Esophagus muscularis mucosa (tissue), 4 donors: ENCODE measurements around the gene MED13L. TPM values are rescaled to one million over a fixed set of nuclear protein-coding genes. Genes with fewer than 3 reads are reported as not detected.

ENCODE experiments used
- DNase-seq: peaks from one replicate; pipeline ENCODE4 v3.0.0-alpha.2; 2017; ENCODE audit errors: extremely low spot score
- H3K27ac ChIP-seq, 4 donors: fragments of 200-600 bp; sonication (generic); replicated peaks in 1 of 4; 1 replicate in 3 of 4; 2 replicates in 1 of 4; pipeline ENCODE4 v1.5.1; 2016 to 2019; ENCODE audit warnings: mild to moderate bottlenecking in 1 of 4
- H3K27me3 ChIP-seq, 4 donors: fragments of 200-600 bp; sonication (generic); one replicate each; pipeline versions ENCODE4 v1.5.1 to v1.6.0; 2016 to 2019
- H3K36me3 ChIP-seq, 4 donors: fragments of 200-600 bp; sonication (generic); one replicate each; pipeline ENCODE4 v1.5.1; 2016 to 2019
- H3K4me1 ChIP-seq, 4 donors: fragments of 200-600 bp; sonication (generic); one replicate each; pipeline ENCODE4 v1.5.1; 2016 to 2019
- H3K4me3 ChIP-seq, 4 donors: fragments of 200-600 bp; sonication (generic); 1 replicate in 2 of 4; 2 replicates in 2 of 4; pipeline ENCODE4 v1.5.1; 2016 to 2019; ENCODE audit warnings: mild to moderate bottlenecking in 4 of 4, moderate library complexity in 1 of 4
- H3K9me3 ChIP-seq, 4 donors: fragments of 200-600 bp; sonication (generic); 1 replicate in 3 of 4; 2 replicates in 1 of 4; pipeline ENCODE4 v1.5.1; 2016 to 2019
- EP300 ChIP-seq: sonication (generic); formaldehyde crosslinking; IDR thresholded peaks from one replicate; pipeline ENCODE4 v1.6.1; 2017; ENCODE audit warnings: antibody characterized with exemption
- POLR2A ChIP-seq: fragments of 450-650 bp; IDR thresholded peaks from one replicate; pipeline ENCODE4 v1.6.1; 2017; ENCODE audit warnings: antibody characterized with exemption, moderate library complexity, mild to moderate bottlenecking, low read depth
- POLR2AphosphoS5 ChIP-seq, 2 donors: sonication (generic); formaldehyde crosslinking; IDR thresholded peaks; one replicate each; pipeline ENCODE4 v1.6.1; 2017; ENCODE audit warnings: antibody characterized with exemption in 2 of 2
- WGBS: methylation state at CpG from one replicate; pipeline ENCODE4 v1.1.5; 2018; 5-methylcytosine and 5-hydroxymethylcytosine counted together
- intact Hi-C: fragments of 100-400 bp; cut with DNase I; formaldehyde crosslinking; loops from one replicate; pipeline ENCODE4 v1.15.1; 2023
- total RNA-seq, 4 donors: library from RNA; depleted of rRNA; stranded (reverse); fragments of >200 nt; gene quantifications; one replicate each; pipeline versions ENCODE4 v1.1.0 to v1.2.1, GENCODE V29; 2016
- TF ChIP-seq, protein P1 (sequence below), 3 experiments: fragments of 200-600 bp in 2 of 3; fragments of 450-650 bp in 1 of 3; sonication (generic) in 2 of 3; IDR thresholded peaks; one replicate each; pipeline ENCODE4 v1.5.1; 2017 to 2019; ENCODE audit warnings: antibody characterized with exemption in 3 of 3, mild to moderate bottlenecking in 2 of 3, moderate library complexity in 1 of 3

Gene MED13L
- total RNA-seq, 4 donors from 2014 or later: 141 to 350 (median 175) TPM

DNA sequence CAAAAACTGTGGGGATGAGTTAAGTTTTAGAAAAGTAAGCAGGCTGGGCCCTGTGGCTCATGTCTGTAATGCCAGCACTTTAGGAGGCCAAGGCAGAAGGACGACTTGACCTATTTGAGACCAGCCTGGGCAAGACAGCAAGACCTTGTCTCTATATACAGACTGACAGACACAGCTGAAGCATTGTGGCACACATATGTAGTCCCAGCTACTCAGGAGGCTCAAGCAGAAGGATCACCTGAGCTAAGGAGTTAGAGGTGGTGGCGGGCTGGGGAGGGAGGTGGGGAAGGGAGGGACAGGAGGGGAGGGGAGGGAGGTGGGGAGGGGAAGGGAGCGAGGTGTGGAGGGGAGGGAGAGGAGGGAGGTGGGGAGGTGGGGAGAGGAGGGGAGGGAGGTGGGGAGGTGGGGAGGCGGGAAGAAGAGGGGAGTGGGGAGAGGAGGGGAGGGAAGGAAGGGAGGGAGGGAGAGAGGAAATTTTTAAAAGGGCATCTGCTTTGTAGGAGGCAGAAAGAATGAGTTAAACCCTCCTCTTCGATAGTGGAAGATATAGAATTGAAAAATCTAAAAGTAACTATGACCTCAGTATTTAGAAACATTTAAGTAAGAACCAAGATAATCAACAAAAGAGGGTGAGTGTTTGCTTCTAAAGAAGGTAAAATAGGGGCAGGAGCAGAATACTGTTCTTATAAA lies 30.9 kb downstream of the MED13L start:
- Histone ChIP-seq H3K36me3 (no peaks in the 10 kb centered on the region), H3K4me3 (no peak overlapping the region), H3K27ac (no peak overlapping the region), H3K9me3 (peaks cover 0 to 4% (median 0%) of the 10 kb centered on the region in 4 donors), H3K4me1 (peaks cover 67 to 78% (median 76%) of the 10 kb centered on the region in 4 donors), H3K27me3 (no peaks in the 10 kb centered on the region)
- DNase-seq: no peak
- 83% methylated on average over 4 of the region's 5 CpGs for WGBS
- intact Hi-C loops: no loop called here
- TF ChIP-seq EP300 (no peak), POLR2AphosphoS5 (IDR thresholded peaks at IDR 0.05) (no peak), POLR2A (no peak)
- TF ChIP-seq, protein P1, sequence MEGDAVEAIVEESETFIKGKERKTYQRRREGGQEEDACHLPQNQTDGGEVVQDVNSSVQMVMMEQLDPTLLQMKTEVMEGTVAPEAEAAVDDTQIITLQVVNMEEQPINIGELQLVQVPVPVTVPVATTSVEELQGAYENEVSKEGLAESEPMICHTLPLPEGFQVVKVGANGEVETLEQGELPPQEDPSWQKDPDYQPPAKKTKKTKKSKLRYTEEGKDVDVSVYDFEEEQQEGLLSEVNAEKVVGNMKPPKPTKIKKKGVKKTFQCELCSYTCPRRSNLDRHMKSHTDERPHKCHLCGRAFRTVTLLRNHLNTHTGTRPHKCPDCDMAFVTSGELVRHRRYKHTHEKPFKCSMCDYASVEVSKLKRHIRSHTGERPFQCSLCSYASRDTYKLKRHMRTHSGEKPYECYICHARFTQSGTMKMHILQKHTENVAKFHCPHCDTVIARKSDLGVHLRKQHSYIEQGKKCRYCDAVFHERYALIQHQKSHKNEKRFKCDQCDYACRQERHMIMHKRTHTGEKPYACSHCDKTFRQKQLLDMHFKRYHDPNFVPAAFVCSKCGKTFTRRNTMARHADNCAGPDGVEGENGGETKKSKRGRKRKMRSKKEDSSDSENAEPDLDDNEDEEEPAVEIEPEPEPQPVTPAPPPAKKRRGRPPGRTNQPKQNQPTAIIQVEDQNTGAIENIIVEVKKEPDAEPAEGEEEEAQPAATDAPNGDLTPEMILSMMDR (IDR thresholded peaks at IDR 0.05): no peak

DNA sequence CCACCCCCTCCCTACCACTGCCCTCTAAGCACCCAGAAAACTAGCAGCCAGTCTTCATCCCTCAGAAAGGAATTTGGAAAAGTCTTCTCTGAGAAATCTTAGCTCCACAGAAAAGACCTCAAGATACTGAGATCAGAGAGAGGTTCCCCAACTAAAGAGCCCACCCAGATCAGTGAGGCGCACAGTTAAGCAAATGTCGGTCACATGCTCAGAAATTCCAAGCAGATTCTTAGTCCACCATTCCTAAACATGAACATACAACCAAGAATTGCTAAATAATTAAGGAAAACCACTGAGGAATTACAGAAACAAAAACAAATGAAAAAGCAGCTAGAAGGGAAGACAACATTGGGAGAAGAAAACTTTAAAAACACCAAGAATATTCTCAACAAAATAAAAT lies 32.3 kb downstream of the MED13L start:
- 89% methylated on average over 2 of the region's 2 CpGs for WGBS
- Histone ChIP-seq H3K4me1 (peaks cover 74 to 92% (median 90%) of the 10 kb centered on the region in 4 donors), H3K27ac (no peak overlapping the region), H3K4me3 (no peak overlapping the region), H3K9me3 (peaks cover 0 to 3% (median 0%) of the 10 kb centered on the region in 4 donors), H3K27me3 (no peaks in the 10 kb centered on the region), H3K36me3 (no peaks in the 10 kb centered on the region)
- intact Hi-C loops: no loop called here
- no peak for DNase-seq
- TF ChIP-seq POLR2AphosphoS5 (IDR thresholded peaks at IDR 0.05): no peak
- TF ChIP-seq, protein P1 (IDR thresholded peaks at IDR 0.05): no peak
- no peak for TF ChIP-seq EP300
- TF ChIP-seq POLR2A: no peak

DNA sequence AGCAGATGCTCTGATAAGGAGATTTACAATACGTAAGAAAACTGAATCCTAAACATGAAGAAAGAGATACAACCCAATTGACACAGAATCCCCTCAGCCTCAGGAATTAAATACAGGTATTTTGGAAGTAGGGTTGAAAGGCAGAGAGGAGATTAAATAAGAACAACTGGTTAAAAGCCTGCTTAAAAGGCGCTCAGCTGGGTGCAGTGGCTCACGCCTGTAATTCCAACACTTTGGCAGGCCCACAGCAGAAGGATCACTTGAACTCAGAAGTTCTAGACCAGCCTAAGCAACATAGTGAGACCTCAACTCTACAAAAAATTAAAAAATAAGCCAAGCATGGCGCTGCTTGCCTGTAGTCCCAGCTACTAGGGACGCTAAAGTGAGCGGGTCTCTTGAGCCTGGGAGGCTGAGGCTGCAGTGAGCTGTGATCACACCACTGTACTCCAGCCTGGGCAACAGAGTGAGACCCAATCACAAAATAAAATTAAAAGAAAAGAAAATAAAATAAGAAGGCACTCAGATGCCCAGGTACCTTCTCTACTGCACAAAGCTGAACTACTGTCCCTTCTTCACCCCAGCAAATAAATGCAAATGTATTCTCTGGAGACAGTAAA lies 32.9 kb downstream of the MED13L start:
- H3K4me1 ChIP-seq: peaks cover 74 to 98% (median 95%) of the 10 kb centered on the region in 4 donors
- H3K27me3 ChIP-seq: no peaks in the 10 kb centered on the region
- no peaks in the 10 kb centered on the region for H3K9me3 ChIP-seq
- TF ChIP-seq EP300 (no peak), POLR2A (no peak), POLR2AphosphoS5 (IDR thresholded peaks at IDR 0.05) (no peak)
- TF ChIP-seq, protein P1 (IDR thresholded peaks at IDR 0.05): no peak
- H3K36me3 ChIP-seq: no peaks in the 10 kb centered on the region
- DNase-seq: no peak
- intact Hi-C loops: no loop called here
- 82% methylated on average over 6 of the region's 6 CpGs for WGBS
- H3K4me3 ChIP-seq: no peak overlapping the region
- no peak overlapping the region for H3K27ac ChIP-seq

DNA sequence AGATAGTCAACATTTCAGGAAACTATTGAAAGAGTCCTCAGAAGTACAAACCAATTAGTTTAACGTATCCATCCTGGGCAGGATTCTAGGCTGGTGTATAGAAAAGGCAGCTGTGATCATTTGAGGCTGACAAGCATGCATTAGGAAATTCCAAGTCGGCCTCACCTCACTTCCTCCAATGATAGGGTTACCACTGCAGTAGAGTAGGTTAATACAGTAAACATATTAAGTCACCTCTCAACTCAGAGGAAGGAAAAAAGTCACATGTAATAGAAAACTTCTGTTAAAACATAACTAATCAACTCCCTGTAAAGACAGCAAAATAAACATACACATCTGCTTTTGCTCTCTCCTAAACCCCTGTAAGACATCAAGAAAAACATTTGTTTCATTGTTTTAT lies 33.5 kb downstream of the MED13L start:
- H3K9me3 ChIP-seq: no peaks in the 10 kb centered on the region
- no peak overlapping the region for H3K4me3 ChIP-seq
- no peaks in the 10 kb centered on the region for H3K27me3 ChIP-seq
- no peaks in the 10 kb centered on the region for H3K36me3 ChIP-seq
- WGBS: 22% methylated on average over 2 of the region's 2 CpGs
- H3K4me1 ChIP-seq: peaks cover 71 to 94% (median 93%) of the 10 kb centered on the region in 4 donors
- TF ChIP-seq POLR2A (no peak), EP300 (no peak), POLR2AphosphoS5 (IDR thresholded peaks at IDR 0.05) (no peak)
- TF ChIP-seq, protein P1 (IDR thresholded peaks at IDR 0.05): no peak
- peak overlapping the region in 1 of 4 donors; percentile 5 for H3K27ac ChIP-seq
- intact Hi-C loops: no loop called here
- no peak for DNase-seq
